Thyroid gland (tissue), 4 donors: ENCODE results near the gene ZNHIT1. TPM values are rescaled to one million over a fixed set of nuclear protein-coding genes. Genes with fewer than 3 reads are reported as not detected.
"Not testable (repeated sequence)": the region's sequence is repeated elsewhere in the genome, so short reads cannot be mapped to it uniquely, and the experiment has no call there.

Experiments
- DNase-seq, 2 donors: peaks; one replicate each; pipeline ENCODE4 v3.0.0-alpha.2; 2019
- H3K27ac ChIP-seq, 3 donors: fragments of 200-600 bp; sonication (generic); 1 replicate in 2 of 3; 2 replicates in 1 of 3; pipeline ENCODE4 v1.5.1; 2016 to 2019; ENCODE audit warnings: mild to moderate bottlenecking in 1 of 3, moderate library complexity in 1 of 3
- H3K27me3 ChIP-seq: fragments of 200-600 bp; sonication (generic); one replicate; pipeline ENCODE4 v1.5.1; 2019
- H3K36me3 ChIP-seq, 2 donors: fragments of 200-600 bp; sonication (generic); one replicate each; pipeline ENCODE4 v1.5.1; 2016 to 2019
- H3K4me1 ChIP-seq, 2 donors: fragments of 200-600 bp; sonication (generic); one replicate each; pipeline ENCODE4 v1.5.1; 2017 to 2019
- H3K4me3 ChIP-seq, 3 donors: fragments of 200-600 bp; sonication (generic); replicated peaks in 1 of 3; 1 replicate in 2 of 3; 2 replicates in 1 of 3; pipeline ENCODE4 v1.5.1; 2016; ENCODE audit warnings: mild to moderate bottlenecking in 1 of 3
- H3K9me3 ChIP-seq: fragments of 200-600 bp; sonication (generic); one replicate; pipeline ENCODE4 v1.5.1; 2017
- CTCF ChIP-seq, 6 experiments: fragments of 200-600 bp in 3 of 6; fragments of 450-650 bp in 3 of 6; sonication (generic) in 3 of 6; IDR thresholded peaks; one replicate each; pipeline ENCODE4 v1.5.1; 2016 to 2019; ENCODE audit warnings: antibody characterized with exemption in 6 of 6, mild to moderate bottlenecking in 2 of 6, inconsistent platforms in 1 of 6, moderate library complexity in 1 of 6
- POLR2A ChIP-seq, 2 donors: fragments of 450-650 bp; IDR thresholded peaks; one replicate each; pipeline ENCODE4 v1.6.1; 2017; ENCODE audit warnings: antibody characterized with exemption in 2 of 2, mild to moderate bottlenecking in 2 of 2, moderate library complexity in 1 of 2
- WGBS, 2 donors: methylation state at CpG; one replicate each; pipeline ENCODE4 v1.1.5; 2017; 5-methylcytosine and 5-hydroxymethylcytosine counted together
- intact Hi-C: fragments of 100-400 bp; cut with DNase I; formaldehyde crosslinking; loops from one replicate; pipeline ENCODE4 v1.15.1; 2023
- total RNA-seq, 4 donors: library from RNA; depleted of rRNA; stranded (reverse); fragments of >200 nt; gene quantifications; one replicate each; pipeline ENCODE4 v1.2.3, GENCODE V29; 2016

The ZNHIT1 gene
- total RNA-seq, 4 donors from 2014 or later, result 71.5 to 141 (median 107) TPM

- Histone ChIP-seq H3K36me3 (no peaks in the 10 kb centered on the region), H3K9me3 (no peaks in the 10 kb centered on the region), H3K4me1 (peaks cover 0 to 8% of the 10 kb centered on the region in 2 donors), H3K4me3 (no peak overlapping the region), H3K27ac (no peak overlapping the region), H3K27me3 (peaks cover 8% of the 10 kb centered on the region)
- no peak for DNase-seq
- intact Hi-C loops, result no loop called here
- TF ChIP-seq CTCF (IDR thresholded peaks at IDR 0.05) (no peak), POLR2A (IDR thresholded peaks at IDR 0.05) (no peak)
- WGBS, 2 donors, result 100% methylated on average over 1 to 2 of the region's 2 CpGs
Observed at GRCh38 chr7:101200504-101200861, 17.5 kb upstream of the ZNHIT1 start.

GRCh38 chr7:101200862-101201599 lies 16.9 kb upstream of the ZNHIT1 start, which contains the start of gene MOGAT3:
TSS of gene MOGAT3 (minus strand) at chr7:101201036. CDS start at chr7:101200854, 182 bp downstream.
- Histone ChIP-seq H3K4me3 (no peak within 1 kb of the TSS), H3K36me3 (no peaks in the 10 kb centered on the region), H3K9me3 (no peaks in the 10 kb centered on the region), H3K4me1 (peaks cover 0 to 8% of the 10 kb centered on the region in 2 donors), H3K27ac (no peak within 1 kb of the TSS), H3K27me3 (peaks cover 8% of the 10 kb centered on the region)
- 35 to 36% methylated on average over 20 to 21 of the region's 21 CpGs for WGBS, 2 donors
- DNase-seq, result no peak
- intact Hi-C loops, result no loop called here
- no peak for TF ChIP-seq POLR2A (IDR thresholded peaks at IDR 0.05)
- no peak for TF ChIP-seq CTCF (IDR thresholded peaks at IDR 0.05)

GRCh38 chr7:101201695-101202602 lies 16.0 kb upstream of the ZNHIT1 start:
- no peak overlapping the region for H3K4me3 ChIP-seq
- 27 to 28% methylated on average over 16 to 17 of the region's 75 CpGs for WGBS, 2 donors
- TF ChIP-seq POLR2A (IDR thresholded peaks at IDR 0.05), result no peak
- TF ChIP-seq CTCF (IDR thresholded peaks at IDR 0.05), result no peak
- no peaks in the 10 kb centered on the region for H3K9me3 ChIP-seq
- peaks cover 0 to 8% of the 10 kb centered on the region in 2 donors for H3K4me1 ChIP-seq
- intact Hi-C loops, result no loop called here
- H3K36me3 ChIP-seq, result no peaks in the 10 kb centered on the region
- no peak for DNase-seq
- no peak overlapping the region for H3K27ac ChIP-seq
- H3K27me3 ChIP-seq, result peaks cover 8% of the 10 kb centered on the region

GRCh38 chr7:101202603-101202918 lies 15.4 kb upstream of the ZNHIT1 start:
- TF ChIP-seq POLR2A (IDR thresholded peaks at IDR 0.05) (no peak), CTCF (IDR thresholded peaks at IDR 0.05) (no peak)
- Histone ChIP-seq H3K36me3 (no peaks in the 10 kb centered on the region), H3K27ac (no peak overlapping the region), H3K4me3 (no peak overlapping the region), H3K9me3 (no peaks in the 10 kb centered on the region), H3K27me3 (peaks cover 8% of the 10 kb centered on the region), H3K4me1 (peaks cover 0 to 8% of the 10 kb centered on the region in 2 donors)
- WGBS, 2 donors, result 80 to 86% methylated on average over 5 of the region's 5 CpGs
- DNase-seq, result no peak
- intact Hi-C loops, result no loop called here

- H3K9me3 ChIP-seq, H3K4me3 ChIP-seq, H3K4me1 ChIP-seq, H3K27ac ChIP-seq, intact Hi-C loops, H3K27me3 ChIP-seq, DNase-seq, H3K36me3 ChIP-seq: not testable (repeated sequence)
- WGBS, 2 donors, result 64 to 65% methylated on average over 22 of the region's 22 CpGs
Observed at GRCh38 chr7:101203740-101204738, 13.9 kb upstream of the ZNHIT1 start.
